GM19438 (cell line): ENCODE measurements around the gene RAPGEF4.
A peak's percentile ranks its signal among the peaks of the same experiment; 100 is the strongest.
"Not testable (repeated sequence)": the region's sequence is repeated elsewhere in the genome, so short reads cannot be mapped to it uniquely, and the experiment has no call there.

ENCODE experiments used
- ATAC-seq: cut with Tn5 transposase; IDR thresholded peaks from one replicate; pipeline ENCODE4 v1.9.1; 2021; ENCODE audit warnings: low read depth; ENCODE audit not compliant: unreplicated experiment

RAPGEF4 gene

DNA sequence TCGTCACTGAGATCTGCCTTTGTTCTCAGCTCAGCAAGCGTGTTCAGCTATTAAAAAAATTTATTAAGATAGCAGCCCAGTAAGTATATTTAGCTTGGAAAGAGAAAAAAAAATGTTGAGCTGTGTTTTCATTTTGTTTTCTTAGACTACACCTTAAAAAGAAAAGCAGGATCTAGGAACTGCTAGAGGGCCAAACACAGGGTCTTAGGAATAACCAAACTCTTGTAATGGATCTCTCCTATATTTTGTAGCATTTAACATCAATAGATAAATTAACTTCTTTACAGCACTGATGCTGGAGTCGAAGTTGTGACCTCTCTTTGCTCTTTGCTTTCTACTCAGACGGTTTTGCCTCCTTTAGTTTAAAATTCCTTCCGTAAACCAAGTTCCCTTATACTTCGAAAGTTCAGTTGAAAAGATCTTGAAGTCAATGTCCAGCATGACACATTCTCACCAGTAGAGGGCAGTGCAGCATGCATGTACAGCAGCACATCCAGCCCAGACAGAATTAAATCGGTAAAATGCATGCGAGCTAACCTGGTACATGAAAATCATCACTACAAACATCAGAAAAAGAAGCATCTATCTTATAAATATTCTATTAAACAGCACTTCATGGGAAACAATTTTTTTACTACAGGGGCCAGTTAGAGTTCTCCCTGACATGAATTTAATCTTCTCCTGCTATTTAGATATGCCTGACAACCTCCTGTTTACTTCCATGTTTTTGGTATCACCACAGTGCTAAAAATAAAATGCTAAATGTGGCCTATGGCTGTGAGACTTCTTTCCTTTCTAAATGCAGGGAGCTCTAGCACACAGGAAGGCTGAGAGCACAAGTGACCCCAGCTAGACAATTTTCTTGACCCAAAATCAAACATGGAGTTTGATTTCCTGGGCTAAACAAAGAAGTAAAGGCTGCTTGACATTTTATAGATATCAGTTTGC lies 291.8 kb downstream of the RAPGEF4 start:
- no peak for ATAC-seq

DNA sequence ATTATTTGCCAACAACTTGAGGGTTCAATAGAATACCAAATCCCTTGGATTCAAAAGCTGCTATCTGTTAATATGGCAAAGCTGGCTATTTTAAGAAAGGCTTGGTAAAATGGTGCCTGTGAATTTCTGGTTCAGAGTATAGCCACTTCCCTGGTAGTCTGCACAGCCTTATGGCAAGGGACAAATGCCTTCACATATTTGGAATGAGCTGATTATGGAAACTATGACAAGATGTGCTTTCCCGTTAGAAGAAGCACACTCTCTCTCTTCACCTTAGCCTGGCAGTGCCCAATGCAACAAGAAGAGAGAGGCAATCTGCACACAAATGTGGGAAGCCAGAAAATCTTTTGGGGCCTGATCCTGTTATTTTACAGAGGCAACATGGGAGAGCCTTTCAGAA lies 292.5 kb downstream of the RAPGEF4 start:
- ATAC-seq, result no peak

DNA sequence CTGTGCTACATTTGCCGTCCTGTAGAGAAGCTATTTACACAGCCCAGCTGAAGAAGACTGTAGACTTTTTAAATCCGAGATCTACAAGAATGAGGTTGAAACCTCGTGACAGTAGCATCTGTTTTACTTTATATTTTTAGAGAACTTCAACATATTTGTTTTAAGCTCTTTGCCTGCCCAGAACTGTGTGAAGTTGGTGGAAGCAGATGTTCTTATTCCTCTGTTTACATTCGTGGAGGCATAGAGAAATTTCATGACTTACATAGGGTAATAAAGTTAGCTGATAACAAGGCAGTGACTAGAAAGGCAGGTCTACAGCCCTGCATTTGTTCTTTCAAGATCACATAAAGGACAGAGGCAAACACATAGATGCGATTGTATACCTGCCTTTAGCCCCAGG lies 293.0 kb downstream of the RAPGEF4 start:
- no peak for ATAC-seq

DNA sequence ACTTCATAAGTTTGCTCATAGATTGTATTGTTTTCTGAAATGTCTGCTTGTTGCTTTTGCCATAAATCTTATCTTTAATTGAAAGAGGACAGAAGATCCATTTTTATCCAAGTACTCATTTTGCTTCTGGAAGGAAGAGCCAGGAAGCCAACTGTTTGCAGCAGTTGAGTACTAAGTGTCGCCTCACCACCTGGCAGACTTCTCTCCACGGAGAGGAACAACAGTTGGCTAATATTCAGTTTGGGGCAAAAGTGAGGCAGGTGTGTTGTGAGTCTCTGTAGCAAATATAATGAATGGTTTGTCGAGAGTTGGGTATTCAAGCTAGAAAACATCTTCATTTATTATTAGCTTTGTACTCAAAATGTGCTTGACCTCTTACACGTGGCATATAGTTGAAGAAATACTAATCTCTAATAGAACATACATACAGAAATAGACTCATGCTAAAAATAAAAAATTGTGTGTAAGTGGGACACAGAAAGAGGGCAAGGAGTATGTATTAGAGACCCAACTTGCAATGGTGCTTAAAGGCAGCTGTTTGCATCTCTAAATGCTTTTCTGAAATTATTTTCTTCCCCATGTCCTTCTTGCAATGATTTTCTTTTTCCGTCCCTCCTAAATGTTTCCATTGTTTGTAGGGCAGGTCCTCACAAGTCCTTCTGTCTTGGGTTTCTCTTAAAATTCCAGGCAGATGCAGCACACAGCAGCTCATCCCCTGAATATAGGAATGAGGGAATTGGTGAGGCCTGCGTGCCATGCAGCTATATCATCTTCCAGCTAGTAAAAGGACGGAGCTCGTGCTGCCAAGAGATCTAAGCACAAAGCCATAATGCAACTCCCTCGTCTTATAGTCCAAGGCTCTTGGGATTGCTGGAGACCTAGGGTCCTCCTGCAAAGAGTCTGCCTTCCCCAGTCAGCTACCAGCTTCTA lies 295.2 kb downstream of the RAPGEF4 start:
- no peak for ATAC-seq

DNA sequence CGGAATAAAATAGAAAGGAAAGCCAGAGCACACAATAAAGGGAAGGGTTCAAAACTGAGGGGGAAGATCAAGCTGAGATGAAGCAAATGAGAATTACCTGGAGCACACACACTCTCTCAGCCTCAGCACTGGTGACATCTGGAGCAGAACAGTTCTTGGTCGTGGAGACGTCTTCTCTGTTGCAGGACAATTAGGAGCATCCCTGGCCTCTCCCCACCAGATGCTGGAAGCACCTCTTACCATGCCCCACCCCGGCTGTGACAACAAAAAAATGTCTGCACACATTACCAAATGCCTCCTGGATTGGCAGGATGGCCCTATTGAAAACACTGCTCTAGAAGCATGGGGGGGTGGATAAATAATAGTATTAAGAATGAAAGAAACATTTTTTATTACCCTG lies 296.4 kb downstream of the RAPGEF4 start:
- ATAC-seq, result no peak

DNA sequence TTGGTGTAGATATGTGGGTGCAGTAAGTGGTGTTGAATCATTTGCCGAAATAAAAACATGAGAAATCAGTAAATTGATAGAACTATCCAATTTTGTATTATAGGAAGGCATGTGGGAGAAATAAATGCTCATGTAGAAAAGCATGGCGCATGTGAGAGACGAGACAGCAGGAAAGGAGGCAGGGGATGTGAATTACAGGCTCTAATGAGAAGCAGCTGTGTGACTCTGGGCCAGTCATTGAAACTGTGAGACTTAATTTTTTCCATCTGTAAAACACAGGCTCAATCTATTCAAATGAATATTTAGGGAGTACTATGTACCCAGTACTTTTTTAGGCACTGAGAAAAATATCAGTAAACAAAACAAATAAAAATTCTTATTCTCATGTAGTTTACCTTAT lies 297.4 kb downstream of the RAPGEF4 start:
- ATAC-seq, result no peak

DNA sequence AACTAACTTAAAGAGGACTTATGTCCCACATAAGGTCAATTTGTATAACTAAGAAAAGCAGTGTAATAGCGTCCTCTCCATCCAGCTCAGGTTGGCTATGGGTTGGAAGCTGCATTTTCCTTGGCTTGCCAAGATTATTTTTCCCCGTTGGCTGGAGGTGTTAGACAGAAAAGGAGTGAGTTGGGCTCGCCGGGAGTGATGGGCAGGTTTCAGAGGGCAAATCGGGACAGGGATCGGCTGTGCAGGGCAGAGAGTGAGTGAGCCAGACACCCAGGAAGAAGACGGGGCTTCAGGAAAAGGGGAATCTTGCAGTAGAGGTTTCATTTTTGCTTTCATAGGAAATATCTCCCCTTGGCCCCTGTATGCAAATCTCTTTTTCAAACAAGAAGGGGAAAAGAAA lies 298.5 kb downstream of the RAPGEF4 start:
- ATAC-seq, result no peak

DNA sequence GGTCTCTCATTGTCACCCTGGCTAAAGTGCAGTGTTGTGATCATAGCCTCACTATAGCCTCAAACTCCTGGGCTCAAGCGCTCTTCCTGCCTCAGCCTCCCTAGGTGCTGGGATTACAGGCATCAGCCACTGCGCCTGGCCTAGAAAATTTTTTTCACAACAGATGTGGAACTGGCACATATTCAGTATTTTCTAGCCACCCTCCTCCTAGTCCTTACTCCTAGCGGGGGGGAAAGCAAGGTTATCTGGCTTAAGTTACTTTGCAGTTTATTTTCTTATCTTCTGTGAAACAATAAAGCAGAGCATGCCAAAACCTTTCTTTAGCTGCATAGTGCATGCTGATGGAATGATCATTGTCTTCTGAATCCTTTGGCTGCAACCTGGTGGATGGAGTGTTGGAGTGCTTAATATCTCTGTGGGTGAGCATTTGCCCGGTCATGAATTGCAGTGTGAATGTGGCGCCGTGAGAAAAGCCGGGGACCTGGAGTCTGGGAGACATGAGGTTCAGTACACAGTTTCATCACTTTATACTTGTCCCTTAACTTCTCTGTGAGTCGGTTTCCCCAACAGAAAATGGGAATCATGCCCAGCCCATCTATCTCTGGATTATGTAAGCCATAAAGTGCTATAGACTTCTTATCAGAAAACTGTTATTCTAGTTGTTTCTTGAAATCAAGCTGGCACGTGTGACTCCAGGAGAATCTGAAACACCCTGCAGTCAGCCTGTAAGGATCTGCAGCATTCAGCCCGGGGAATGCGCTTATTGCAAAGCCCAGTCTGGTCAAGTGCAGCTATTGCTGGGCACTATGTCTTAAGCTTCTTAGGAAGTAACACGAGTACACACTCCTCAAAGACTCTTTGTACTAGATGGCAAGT lies 301.8 kb downstream of the RAPGEF4 start:
- ATAC-seq, result no peak

DNA sequence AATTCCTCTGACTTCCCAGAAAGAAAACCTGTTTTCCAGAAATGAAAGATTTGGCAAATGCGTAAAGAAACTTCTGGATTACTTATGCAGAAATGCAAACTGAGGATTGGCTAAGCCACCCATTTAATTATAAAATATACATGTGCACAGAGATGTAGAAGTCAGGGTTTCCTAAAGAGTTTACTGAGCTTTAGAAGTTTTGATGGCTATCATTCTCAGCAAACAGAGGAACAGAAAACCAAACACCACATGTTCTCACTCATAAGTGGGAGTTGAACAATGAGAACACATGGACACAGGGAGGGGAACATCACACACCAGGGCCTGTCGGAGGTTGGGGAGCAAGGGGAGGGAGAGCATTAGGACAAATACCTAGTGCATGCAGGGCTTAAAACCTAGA lies 302.6 kb downstream of the RAPGEF4 start:
- not testable (repeated sequence) for ATAC-seq

DNA sequence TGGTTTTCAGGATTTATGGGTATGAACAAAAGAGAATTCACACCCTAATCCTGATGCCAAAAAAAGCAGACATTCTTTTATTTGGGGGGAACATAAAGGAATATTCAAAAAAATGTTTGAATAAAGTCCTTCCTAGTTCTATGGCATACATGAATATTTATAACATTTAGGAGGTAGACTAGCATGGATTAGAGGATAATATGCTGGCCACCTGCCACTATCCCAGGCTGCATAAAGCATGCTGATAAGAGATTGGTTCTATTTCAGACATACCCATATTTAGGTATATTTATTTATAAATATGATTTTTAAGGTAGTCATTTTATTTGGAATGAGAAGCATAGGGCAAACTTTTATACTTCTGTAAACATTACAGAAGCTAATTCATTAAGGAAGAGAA lies 305.1 kb downstream of the RAPGEF4 start:
- no peak for ATAC-seq

DNA sequence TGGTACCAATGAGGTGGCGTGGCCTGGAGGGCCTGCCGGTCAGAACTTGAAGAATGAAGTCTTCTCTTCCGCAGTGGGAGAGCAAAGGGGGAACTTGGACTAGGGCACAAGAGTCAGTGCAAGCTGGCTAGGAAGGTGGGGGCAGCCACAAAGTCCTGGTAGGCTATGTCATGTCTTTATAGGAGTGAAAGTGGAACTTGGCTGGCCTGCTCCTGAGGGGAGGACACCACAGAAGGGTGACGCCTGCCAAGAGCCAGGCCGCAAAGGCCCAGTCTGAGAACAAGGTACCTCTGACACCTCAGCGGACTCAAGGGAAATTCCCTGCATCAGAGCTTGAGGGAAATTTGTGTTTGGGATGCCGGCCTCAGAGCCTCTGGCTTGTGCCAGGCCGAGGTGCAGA lies 307.8 kb downstream of the RAPGEF4 start:
- no peak for ATAC-seq

DNA sequence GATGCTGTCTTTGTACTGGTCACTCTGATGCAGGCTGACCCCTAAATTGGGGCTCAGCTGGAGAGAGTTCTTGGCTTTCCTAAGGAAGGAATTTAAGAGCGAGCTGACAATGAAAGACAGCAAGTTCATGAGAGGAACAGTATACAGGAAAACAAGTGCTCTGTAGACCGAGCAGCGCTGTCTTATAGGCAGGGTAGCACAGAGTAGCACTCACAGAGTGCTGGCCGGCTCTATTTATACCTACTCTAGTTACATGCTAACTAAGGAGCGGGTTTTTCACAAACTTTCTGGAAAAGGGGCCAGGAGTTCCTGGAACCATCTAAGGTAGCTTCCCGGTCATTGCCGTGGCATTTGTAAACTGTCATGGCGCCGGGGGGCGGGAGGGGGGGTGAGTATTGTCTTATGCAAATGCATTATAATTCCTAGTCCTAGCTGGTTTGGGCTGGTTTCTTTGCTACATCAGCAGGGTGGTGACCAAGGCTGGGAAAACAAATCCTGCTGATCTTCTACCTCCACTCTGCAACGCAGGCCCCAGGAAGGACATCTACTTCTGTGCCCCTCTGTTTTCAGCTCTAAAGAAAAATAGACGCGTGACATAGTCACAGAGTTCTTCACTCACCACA lies 308.4 kb downstream of the RAPGEF4 start:
- no peak for ATAC-seq

DNA sequence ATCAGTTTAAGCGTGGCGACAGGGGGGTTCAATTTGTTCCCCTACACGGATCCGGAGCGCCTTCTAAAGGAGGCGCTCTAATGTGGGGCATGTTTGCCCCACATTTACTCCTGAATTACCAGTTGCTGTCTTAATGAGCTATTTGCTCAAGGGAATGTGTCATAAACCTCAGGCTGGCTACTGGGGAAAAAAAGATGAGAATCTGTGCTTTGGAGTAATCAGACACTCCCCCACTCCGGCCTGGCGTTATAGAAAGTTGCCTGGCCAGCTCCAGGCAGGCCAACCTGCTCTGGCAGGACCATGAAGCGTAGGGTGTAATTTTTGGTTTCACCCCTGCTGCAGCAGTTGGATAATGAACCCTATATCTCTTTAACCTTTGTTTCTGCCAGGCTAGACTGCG lies 309.0 kb downstream of the RAPGEF4 start:
- ATAC-seq, result no peak

DNA sequence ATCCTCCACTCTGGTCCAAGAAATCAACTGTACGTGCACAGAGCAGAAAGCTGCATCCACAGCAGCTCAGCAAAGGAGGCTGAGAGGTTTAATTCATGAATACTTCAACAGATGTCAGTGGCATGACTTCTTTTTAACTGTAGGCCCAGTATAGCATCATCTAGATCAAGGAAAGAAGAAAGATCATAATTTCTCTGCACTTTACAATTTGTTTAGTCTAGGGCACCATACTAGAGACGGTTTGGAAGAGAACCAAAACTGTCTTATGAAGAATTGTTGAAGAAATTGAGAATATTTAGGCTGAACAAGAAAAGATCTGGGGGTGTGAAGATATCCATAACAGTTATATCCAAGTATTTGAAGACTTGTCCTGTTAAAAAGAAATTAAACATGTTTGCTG lies 309.5 kb downstream of the RAPGEF4 start:
- no peak for ATAC-seq

DNA sequence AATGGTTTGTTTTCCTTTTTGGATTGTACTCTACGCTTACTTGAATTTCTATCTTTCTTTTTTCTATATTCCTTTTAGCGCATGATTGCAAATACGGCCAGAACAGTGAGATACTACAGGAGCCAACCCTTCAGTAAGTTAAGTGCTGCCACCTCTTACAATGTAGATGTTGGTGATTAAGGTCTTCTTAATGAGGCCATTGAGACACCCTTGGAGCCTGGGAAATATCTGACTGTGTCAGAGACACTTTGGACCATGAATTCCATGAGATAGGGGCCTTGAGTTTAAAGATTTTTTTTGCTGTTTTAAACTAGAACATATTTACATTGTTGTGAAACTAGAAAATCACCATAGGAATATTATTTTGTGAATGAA lies 312.9 kb downstream of the RAPGEF4 start:
- ATAC-seq, result no peak

DNA sequence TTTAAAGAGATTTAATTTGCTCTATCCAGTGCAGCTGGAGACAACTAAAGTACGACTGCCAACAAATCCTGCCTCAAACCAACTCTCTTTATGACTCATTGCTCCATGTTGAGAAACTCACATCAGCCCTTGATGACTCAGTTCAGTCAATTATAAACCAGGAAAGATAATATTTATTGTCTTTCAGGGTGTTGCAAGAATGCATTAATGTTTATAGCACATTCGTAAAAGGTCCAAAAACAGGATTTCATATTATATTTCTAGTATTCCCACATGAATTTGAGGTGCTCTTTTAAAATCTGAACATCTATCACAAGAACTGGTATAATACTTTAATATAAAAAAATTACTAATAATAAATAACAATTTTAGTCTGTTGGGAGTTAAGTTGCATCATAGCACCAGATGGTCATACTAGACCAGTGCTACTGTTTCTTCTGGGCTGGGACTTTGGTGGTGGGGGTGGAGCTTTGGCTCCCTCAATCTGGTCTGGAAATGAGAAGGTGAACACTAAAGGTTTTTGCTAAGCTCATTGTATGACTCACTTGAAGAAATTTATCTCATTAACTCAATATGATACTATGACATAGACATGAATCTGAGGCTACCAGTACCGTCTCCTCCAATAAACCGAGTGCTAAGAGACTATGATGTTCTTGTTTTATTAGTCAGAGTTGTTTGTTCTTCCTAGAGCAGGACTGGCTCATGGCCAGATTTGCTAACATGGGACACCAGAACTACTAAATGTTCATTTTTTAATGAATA lies 313.4 kb downstream of the RAPGEF4 start:
- peak; percentile 68 for ATAC-seq

DNA sequence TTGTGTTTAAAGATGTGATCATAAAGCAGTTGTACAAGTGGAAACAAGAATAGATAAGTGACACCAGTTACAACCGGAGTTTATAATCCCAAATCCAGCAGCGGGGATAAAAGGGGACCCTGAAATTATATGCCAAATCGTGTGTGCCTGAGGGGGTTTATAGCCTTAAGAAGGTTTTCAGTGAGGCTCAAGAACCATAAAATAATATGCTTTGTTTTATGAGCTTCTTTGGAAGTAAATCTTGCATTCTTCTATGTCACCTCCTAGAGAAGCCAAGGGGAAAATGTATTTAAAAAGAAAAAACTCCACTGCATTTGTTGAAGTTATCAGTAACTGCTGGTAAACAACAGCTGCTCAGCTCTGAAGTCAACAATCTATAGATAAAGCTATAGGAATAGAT lies 314.2 kb downstream of the RAPGEF4 start:
- no peak for ATAC-seq

DNA sequence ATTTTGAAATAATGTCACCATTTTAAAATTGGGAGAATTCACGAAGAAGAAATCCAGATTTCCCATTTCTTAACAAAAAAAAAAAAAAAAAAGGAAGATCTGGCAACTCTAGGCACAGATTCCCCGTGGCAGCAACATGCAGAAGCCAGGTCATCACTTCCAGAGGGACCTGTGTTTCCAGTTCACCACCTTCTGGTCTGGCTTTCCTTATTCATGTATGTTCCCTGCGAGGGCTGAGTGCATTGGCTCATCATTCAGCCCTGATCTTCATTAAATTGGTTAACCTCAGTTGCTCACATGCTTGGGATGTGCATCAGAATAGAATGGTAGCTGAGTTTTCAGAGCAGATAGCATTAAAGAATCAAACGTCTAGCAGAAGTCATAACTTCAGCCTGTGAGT lies 315.0 kb downstream of the RAPGEF4 start:
- no peak for ATAC-seq

DNA sequence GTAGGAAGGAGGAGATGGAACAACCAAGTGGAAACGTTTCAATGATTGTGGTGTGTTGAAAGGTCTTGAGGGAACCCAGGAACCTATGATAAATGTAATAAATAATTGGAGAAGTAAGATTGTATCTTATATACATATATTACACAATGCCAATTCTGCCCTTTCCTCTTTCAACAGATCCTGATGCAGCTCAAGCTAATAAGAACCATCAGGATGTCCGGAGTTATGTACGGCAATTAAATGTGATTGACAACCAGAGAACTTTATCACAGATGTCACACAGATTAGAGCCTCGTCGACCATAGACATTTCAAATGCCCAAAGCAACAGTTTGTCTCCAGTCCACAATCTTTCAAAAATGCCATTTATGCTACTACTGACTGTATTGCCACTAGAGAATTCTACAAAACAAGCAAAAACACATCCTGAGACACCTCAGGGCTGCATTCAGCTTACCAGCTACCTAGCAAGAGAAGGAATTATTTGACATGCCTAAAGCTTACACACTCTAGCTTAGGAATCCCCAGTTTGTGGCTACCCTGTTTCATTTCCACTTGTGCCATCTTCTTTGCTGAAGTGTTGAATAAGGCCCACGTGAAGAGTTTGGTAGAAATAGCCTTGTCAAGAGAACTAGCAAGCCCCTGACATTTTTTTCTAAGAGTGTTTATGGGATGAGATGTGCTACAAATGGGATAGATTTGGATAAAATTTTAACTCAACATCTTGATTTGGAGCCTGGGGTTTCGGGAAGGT lies 316.0 kb downstream of the RAPGEF4 start:
- no peak for ATAC-seq
